ENCODE results near the gene NCAM2.

The NCAM2 gene

DNA sequence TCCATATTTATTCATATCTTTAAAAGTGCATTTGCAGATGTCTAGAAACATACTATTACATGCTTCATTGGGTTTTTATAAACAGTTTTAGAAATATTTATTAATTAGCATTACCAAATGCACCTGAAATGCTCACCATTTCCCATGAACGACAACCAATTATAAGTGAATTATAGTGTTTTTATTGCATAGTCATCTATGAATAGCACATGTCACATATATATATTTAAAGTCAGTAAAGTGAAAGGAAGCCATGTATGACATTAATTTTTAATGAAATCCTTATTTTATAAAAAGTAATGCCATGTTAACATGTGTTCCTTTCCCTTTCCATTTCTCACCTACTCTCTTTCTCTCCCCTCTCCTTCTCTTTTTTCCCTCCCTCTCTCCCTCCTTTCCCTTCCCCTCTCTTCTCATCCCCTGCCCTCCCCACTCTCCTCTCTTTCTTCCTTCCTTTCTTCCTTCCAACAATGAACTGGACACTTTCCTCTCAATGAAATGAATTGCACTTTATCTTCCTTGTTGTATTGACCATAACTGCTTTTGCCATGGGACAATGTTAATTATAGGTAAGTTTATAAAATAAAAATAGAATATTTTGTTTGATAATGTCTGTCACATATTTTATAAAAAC, 179.3 kb downstream of the NCAM2 start:
- DNase-seq (ENCODE audit: low spot score): no peak

DNA sequence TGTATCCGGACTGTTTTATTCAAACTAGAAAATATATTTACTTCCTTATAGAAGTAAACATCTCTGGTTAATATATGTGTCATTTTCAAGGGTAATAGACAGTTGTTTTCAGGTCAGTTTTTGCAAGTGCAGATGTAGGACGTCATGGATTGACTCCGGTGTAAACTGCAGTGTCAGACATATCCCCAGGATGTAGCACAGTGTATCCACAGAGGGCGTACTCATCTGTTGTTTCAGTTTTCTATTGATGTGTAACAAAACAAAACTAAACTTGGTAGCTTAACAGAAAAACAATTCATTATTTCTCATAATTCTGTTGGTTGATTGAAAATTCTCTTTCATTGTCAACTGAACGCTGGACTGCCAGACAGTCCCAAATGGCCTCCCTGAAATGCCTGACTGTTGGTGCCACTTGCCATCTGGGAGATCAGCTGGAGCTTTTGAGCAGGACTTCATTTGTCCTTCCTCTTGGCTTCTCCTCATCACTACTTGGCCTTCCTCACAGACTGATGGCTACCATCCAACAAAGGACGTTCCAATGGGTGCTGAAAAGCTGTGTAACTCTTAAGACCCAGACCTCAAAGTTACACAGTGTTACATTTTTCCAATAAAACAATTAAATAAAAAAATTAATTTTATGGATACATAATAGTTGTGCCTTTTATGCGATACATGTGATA, 181.6 kb downstream of the NCAM2 start:
- DNase-seq (ENCODE audit: low spot score): no peak

DNA sequence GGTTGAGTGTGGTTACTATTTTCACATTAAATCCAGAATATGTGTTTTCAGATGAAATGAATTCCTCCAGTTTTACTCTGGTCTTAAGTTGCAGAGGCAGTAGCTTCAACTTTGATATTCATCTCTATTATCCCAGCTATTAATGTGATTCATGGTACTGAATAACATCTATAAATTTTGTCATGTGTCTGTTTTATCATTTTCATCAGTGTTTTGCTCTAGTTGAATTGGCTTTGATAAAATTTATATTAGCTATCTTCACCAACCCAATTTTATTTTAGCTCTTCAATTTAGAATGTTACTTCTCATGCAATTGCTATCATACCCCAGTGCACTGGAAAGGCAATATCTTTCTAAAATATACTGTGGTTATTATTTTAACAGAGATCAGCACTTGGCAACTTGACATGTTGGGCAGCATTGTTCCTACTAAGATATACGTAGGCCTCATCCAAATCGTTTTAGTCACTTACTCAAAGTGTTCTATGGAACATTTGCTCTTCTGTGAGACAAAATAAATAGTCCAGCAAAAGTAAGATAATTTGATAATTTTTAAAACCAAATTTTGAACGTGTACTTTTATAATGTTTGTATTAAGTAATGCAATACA, 184.3 kb downstream of the NCAM2 start:
- no peak for DNase-seq (ENCODE audit: low spot score)

DNA sequence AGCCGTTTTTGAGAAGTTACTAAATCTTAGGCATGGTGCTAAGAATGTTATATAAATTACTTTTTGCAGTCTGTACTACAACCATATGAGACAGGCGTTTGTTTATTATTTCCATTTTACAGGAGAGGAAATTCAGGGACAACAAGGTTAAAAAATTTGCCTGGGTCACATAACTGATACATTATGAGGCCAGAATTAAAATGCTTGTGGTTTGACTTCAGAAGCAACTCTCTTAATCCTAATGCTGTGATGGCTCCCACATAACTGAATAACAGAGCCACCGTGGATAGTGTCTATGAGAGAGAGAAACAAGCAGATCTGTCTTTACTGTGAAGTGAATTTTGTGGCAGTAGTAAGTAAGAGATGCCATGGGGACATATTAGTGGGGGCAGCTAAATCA, 184.9 kb downstream of the NCAM2 start:
- no peak for DNase-seq (ENCODE audit: low spot score)

DNA sequence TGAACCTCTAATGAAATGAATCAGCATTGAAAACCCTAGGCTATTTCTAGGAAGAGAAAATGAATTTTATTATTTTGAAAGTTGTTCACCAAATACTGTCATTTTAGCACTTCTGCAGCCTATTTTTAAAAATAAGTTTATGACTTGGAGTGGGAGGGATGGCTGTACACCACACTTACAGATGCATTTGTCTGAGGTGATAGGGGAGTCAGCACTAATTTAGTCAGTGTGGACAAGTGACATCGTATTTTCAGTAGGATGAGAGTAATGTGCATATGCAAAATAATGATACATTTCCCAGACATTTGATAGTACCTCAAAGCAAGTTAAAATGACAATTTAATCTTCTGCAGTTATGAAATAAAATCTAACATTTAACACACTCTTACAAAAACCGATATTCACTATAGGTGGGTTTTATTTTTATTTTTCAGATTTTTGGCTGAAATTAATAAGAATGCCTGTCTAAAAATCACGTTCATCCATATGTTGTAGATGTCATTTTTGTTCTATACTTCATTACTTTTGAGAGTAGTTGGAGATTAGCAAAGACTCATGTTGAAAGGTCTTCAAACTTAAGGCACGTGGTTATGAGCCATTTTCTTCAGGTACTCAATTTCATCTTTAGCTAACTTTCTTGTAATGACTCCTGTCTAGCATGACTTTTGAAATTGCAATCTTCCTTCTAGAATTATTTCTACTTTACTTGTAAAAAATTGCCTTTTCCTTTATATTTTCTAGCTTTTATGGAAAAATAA, 186.7 kb downstream of the NCAM2 start:
- no peak for DNase-seq (ENCODE audit: low spot score)

DNA sequence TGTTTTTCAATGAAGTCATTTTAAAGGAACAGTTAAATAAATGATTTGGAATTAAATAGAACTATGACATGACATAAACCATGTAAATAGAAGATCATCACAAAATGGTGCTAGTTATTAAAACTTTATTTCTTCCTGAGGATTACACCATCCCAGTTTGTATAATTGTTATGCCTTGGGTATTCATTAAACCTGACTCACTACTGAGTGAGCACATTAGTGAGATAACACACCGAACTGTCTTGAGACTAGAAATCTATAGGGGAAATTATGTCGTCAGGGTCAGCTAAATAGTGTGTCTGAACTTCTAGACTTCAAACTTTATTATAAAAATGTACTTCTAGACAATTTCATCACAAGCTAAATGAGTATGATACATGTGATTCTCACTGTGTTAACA, 189.4 kb downstream of the NCAM2 start:
- no peak for DNase-seq (ENCODE audit: low spot score)

DNA sequence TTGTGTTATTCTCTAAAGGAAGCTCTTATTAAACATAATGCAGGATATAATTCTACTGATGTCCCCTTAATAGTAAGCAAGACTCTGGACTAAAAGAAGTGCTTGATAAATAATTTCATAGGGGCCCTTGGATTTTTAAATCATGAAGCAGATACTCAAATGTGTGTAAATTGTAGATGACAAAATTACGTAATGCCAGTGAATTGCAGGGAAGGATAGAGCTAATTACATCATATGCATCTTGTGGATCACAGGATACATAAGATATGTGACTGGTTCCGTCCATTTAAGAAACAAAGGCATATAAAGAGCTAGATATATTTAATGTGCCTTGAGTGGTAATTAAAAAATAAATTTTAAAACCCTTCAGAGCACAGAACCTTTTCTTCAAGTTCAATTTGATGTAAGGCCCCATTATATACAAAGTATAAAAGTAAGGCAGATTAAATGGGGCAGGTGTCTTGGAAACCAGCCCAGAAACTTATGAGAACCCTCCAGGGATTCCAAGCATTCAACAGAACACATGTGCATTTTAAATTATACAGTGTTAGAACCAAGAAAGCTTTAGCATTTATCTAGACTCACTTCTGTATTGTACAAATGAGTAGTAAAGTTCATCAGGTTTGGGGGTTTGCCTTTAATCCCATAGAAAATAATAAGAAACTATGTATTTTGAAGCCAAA, 190.4 kb downstream of the NCAM2 start:
- no peak for DNase-seq (ENCODE audit: low spot score)

DNA sequence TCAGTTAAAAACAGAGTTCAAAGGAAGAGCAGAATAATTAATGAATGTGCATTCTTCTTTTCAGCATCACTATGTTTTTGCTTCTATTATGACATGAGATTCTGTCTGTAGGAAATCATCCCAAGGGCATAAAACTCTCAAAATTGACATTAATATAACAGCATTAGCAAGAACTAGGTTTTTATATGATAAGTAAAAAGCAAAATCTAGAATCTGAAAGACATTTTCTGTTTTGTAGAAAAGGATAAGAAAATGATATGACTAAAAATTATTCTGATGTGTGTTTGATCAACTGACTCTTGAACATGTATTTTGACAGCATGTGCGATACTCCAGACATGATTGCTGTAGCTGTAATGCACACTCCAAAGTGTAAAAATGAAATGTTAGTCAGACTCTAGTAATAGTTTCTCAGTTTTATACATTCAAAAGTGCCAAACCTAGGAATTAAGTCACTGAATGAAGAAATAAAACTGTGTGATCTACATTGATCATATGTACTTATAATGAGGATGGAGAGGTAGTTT, 197.3 kb downstream of the NCAM2 start:
- DNase-seq (ENCODE audit: low spot score): no peak

DNA sequence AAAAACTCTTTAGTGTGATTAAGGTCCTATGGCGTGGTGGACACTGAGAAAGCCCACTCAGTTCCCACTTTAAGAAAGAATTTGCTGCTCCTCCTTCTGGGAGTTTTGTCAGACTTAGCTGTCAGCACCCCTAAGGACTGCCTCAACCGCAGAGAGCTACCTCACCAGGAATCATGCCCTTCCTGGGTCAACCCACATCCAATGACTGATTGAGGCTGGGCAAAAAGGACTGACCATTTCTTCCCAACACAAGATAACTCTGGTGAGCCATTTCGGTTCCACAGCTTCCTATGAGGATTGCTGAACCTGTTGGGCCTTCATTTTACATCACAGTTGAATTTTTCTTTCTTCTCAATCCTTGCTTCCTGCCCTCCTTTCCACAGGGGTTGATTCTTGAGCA, 197.9 kb downstream of the NCAM2 start:
- no peak for DNase-seq (ENCODE audit: low spot score)

DNA sequence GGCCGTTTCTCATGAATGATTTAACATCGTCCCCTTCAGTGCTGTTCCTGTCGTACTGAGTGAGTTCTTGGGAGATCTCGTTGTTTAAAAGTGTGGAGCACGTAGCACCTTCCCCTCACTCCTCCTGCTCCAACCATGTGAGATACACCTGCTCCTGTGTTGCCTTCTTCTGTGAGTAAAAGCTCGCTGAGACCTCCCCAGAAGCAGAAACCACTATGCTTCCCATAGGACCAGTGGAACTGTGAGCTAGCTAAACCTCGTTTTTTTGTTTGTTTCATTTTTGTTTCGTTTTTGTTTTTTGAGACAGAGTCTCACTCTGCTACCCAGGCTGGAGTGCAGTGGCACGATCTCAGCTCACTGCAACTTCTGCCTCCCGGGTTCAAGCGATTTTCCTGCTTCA, 198.6 kb downstream of the NCAM2 start:
- DNase-seq (ENCODE audit: low spot score): no peak

DNA sequence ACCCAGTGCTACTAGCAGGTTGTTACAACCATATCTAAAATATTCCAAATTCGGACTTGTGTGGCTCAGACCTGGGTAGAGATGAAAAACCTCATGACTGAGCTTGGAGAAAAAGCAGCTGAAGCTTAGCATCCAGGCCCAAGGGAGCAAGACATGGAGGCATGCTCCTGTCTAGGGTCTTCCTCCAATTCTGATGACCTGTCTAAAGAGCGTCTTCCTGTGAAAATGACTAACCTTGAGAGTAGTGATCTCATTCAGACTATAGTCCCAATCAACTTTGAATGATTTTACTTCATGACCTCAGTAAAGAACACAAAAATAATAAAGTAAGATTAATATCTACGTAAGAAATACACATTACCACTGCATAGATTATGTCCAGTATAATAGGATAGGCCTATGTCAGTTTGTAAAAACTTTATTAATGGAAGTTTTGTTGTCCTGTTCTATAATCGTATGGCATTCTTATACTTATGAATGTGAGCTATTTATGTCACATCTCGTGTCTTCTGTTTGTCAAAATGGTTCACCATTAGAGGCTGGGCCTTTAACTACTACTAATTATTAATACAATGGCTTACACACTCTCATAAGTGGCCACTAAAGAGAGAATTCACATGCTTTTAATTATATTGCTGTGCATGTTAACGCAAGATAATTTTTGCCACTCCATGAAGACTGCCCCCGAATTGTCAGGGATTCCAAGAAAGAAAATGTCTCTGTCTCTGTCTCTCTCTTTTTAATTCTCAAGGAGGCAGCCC, 201.3 kb downstream of the NCAM2 start:
- DNase-seq (ENCODE audit: low spot score): no peak

DNA sequence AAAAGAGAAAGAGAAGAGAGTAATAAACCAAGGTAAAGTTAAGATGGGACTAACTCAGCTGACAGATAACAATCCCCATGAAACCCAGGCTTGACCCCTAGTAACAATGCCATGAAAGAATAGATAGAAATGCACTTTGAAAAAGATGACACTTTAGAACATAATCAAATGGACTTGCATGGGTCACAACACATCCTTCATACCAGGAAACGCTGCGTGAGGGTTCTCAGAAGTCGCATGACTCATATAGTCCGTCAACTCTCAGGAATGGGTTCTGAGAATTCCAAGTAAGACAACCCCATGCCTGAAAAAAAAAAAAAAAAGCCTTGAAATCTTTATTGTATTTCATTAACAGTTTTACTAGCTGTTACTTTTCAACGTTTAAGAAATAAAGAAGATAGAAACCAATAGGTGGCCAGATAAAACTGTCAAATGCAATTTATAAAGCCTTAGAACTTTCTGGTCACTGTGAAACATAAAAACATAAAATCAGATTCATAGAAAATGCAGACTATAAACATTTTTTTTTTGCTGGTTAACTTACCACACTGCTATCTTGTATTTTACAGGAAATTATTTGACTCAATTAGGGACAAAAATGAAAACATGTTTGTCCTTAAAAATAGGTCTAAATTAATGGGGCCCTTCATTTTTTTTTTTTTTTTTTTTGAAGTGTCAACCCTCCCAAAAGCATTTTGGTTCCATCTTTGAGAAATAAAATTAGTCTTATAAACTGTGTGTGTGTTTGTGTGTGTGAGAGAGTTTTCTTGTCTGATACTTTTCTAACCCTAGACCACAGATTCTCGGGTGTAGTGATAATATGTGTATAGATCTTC, 202.1 kb downstream of the NCAM2 start:
- DNase-seq (ENCODE audit: low spot score): no peak

DNA sequence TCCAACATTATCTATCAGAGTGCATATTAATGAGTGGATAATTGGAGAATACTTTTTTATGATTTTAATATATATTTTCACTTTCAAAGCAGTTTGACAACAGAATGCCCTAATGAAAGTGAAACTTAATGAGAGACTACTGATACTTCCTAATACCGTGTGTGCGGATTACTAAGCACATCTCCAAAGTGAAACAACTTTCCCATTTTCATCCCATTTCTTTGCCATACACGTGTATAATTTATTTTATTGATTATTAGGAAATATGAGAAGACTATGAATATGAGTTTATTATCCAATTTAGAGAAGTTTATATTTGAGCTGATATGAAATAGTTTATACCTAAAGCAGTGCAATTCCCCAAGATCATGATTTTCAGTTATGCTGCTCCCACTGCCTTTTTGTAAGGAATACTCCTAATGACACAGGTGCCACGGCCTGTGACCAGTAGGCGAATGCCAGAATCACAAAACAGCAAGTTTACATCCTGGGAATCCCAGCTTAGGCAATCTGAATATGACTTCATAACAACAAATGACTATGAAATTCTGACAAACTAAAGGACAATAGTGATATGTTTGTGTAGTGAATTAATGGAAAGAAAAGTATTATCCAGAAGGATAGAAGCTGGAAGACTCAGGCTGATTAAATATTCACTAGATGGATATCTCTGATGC, 202.9 kb downstream of the NCAM2 start:
- DNase-seq (ENCODE audit: low spot score): no peak

DNA sequence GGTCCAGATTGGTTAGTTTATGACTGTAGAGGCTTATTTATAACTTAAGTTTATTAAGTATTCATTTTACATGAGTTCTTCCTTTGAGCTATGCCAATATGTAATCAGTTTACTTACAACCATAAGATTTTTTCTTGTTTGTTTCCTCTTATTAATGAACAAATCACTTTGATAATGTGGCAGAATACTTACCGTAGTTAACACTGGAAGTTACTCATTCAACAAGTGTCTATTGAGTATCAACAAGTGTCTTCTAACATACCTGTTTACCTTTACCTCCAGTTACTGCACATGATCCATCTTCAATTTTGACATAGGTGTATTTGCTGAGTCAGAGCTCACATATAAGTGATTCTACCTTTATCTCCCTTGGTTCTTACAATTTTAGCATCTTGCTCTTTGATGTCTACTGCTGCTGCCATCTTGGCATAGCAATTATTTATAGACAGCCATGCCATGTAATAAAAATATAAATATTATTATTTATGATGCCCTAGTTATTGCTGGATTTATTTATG, 205.7 kb downstream of the NCAM2 start:
- DNase-seq (ENCODE audit: low spot score): no peak

DNA sequence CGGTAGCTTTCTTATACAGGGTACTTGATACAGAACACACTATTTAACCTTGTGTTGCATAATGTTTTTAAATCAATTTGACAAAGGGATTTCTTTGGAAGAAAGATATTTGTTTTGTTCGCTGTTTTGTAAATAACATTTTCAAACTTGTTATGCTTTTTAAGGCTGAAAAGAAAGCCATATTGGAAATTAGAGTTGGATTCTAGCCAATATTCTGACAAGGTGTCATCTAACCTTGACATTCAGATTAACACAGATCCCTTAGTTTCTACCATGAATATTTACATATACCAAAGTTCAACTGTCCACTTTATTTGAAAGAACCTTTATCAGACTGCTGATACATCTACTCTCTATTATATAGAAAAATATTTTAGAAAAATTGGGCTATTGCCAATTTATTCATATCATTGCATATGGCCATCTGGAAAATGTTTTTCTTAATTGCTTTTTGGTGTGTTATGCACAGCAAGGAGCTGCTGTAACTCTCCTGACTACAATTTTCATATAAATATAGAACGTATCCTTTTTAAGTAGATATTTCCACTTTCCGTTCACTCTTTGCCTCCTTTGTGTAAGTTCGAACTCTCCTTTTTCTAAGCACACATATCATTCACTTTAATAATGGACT, 206.3 kb downstream of the NCAM2 start:
- DNase-seq (ENCODE audit: low spot score): no peak

DNA sequence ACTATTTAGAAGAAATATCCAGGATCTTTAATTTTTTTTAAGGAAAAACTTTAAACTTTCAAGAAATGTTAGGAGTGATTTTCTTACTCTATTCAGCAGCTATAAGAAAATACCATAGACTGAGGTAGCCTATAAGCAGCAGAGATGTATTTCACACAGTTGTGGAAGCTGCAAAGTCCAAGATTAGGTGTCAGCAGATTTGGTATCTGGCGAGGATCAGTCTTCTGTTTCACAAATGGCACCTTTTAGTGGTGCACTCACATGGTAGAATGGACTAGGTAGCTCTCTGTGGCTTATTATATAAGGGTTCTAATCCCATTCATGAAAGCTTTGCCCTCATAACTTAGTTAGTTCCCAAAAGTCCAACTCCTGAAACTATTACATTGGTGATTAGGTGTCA, 207.4 kb downstream of the NCAM2 start:
- no peak for DNase-seq (ENCODE audit: low spot score)

DNA sequence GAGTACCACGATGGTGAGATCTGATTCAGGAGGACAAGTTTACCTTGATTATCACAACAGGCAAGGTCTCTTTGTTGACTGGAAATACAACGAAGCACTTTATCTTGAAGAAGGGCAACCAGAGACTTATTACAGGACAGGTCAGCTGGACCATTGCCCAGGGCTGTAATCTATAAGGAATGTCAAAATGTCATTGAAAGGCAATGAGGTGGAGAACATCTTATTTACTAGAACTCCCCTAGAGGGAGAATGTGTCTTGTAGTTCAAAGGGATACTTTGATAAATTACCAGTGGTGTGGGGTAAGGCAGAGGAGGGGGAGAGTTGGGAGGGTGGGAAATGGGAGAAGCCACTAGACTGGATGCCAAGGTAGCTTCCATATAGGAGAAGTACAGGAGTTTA, 212.3 kb downstream of the NCAM2 start:
- no peak for DNase-seq (ENCODE audit: low spot score)

DNA sequence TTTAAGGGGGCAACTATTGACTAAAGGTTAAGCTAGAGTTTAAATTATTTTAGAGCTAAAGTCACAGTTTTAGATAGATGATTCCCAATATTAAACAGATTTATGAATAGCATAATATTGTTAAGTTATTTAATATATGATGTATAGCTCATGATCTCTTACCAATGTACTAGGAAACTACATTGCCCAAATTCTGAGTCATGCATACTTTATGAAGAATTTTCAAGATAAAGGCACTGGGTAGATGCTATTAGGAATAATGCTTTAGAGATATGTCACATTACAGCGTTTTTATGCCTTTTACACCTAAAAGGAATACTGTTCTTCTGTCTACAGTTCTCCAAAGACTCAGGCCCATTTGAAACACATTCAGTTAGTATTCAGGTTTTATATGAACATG, 215.1 kb downstream of the NCAM2 start:
- DNase-seq (ENCODE audit: low spot score): no peak

DNA sequence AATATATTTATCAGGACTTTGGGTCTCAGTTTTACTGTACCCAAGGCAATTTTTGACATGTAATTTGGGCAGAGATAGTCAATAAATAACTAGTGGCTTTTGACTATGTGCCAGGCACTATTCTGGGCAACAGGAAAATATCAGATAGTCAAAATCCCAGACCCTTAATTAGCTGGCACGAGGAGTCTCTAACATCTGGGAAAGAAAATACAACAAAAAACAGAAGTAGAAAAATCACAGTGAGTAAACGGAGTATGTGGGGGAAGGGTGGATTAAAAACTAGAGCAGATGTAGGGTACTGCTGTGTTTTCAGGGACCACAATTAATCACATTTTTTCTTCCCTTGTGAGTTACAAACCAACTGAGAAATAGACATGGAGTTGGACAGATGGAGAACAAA, 217.8 kb downstream of the NCAM2 start:
- DNase-seq (ENCODE audit: low spot score): no peak

All from HuH-7 (cell line).